Osteoblast (primary cell): Measurements from ENCODE around the gene CA12. TPM values are rescaled to one million over a fixed set of nuclear protein-coding genes. Genes with fewer than 3 reads are reported as not detected.

Experiments
- DNase-seq: peaks from one replicate; pipeline ENCODE4 v3.0.0; 2011; ENCODE audit warnings: low spot score, mixed read lengths; ENCODE audit not compliant: insufficient read length; ENCODE audit errors: missing footprints
- H2AFZ ChIP-seq: 2 replicates; pipeline ENCODE4 v1.6.0; 2011; ENCODE audit warnings: mild to moderate bottlenecking, low read length
- H3K27ac ChIP-seq: 2 replicates; pipeline ENCODE4 v1.5.1; 2011; ENCODE audit warnings: mild to moderate bottlenecking, low read depth, low read length, moderate library complexity
- H3K27me3 ChIP-seq: 2 replicates; pipeline ENCODE4 v1.6.0; 2012; ENCODE audit warnings: mild to moderate bottlenecking, control low read depth, inconsistent platforms, low read length, moderate library complexity; ENCODE audit not compliant: insufficient read depth
- H3K36me3 ChIP-seq: 2 replicates; pipeline ENCODE4 v1.5.1; 2011; ENCODE audit warnings: mild to moderate bottlenecking, low read length, control low read depth, moderate library complexity; ENCODE audit not compliant: insufficient read depth
- H3K4me1 ChIP-seq: 2 replicates; pipeline ENCODE4 v1.5.1; 2011; ENCODE audit warnings: mild to moderate bottlenecking, low read length, control low read depth, moderate library complexity; ENCODE audit not compliant: insufficient read depth
- H3K4me2 ChIP-seq: 2 replicates; pipeline ENCODE4 v1.6.0; 2011; ENCODE audit warnings: mild to moderate bottlenecking, low read length; ENCODE audit not compliant: insufficient read depth
- H3K4me3 ChIP-seq: fragments of 200-600 bp; sonication (generic); 3 replicates; pipeline ENCODE4 v1.5.1; 2012; ENCODE audit warnings: mild to moderate bottlenecking, low read length, inconsistent platforms; ENCODE audit not compliant: insufficient read depth
- H3K79me2 ChIP-seq: 2 replicates; pipeline ENCODE4 v1.6.0; 2012; ENCODE audit warnings: mild to moderate bottlenecking, low read length, control low read depth, inconsistent platforms; ENCODE audit not compliant: insufficient read depth
- H3K9me3 ChIP-seq: 2 replicates; pipeline ENCODE4 v1.5.1; 2011; ENCODE audit warnings: low read depth, low read length, control low read depth
- H4K20me1 ChIP-seq: 2 replicates; pipeline ENCODE4 v1.6.0; 2012; ENCODE audit warnings: mild to moderate bottlenecking, low read length, control low read depth; ENCODE audit not compliant: insufficient read depth
- total RNA-seq: library from RNA; depleted of rRNA; stranded (reverse); fragments of >200 nt; gene quantifications from 2 replicates; pipeline ENCODE4 v1.2.3, GENCODE V29; 2012
- TF ChIP-seq, protein P1 (sequence below): IDR thresholded peaks from 2 replicates; pipeline ENCODE4 v1.5.1; 2011; ENCODE audit warnings: mild to moderate bottlenecking, low read depth, low read length, moderate library complexity; ENCODE audit errors: extremely low read depth

Gene CA12
- total RNA-seq, 1 donor: 107 TPM

DNA sequence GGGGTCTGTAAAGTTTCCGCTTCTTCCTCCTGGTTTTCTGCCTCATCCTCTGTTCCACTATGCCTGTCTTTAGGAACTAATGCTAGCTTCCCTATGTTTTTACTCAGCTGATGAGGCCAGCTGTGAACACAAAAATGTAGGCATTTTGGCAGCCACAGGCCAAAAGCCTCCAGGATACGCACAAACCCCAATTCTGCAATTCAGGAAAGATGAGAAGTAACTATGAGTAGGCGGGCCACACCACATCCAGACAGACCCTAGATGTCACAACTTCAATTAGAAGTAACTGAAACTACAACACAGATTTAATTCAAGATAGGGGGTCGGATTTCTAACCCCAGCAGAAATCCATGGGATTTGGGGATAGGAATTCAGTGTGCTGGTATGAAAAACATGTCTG lies 11.9 kb downstream of the CA12 start:
- Histone ChIP-seq H3K27me3 (no peaks in the 10 kb centered on the region), H3K36me3 (peaks cover 9% of the 10 kb centered on the region), H3K9me3 (no peaks in the 10 kb centered on the region), H3K4me3 (no peak overlapping the region), H2AFZ (no peak overlapping the region), H3K79me2 (peaks cover 32% of the 10 kb centered on the region), H3K4me1 (peaks cover 54% of the 10 kb centered on the region), H3K27ac (peak overlapping the region; percentile 56), H4K20me1 (no peaks in the 10 kb centered on the region), H3K4me2 (peak overlapping the region; percentile 22)
- no peak for DNase-seq
- TF ChIP-seq, protein P1, sequence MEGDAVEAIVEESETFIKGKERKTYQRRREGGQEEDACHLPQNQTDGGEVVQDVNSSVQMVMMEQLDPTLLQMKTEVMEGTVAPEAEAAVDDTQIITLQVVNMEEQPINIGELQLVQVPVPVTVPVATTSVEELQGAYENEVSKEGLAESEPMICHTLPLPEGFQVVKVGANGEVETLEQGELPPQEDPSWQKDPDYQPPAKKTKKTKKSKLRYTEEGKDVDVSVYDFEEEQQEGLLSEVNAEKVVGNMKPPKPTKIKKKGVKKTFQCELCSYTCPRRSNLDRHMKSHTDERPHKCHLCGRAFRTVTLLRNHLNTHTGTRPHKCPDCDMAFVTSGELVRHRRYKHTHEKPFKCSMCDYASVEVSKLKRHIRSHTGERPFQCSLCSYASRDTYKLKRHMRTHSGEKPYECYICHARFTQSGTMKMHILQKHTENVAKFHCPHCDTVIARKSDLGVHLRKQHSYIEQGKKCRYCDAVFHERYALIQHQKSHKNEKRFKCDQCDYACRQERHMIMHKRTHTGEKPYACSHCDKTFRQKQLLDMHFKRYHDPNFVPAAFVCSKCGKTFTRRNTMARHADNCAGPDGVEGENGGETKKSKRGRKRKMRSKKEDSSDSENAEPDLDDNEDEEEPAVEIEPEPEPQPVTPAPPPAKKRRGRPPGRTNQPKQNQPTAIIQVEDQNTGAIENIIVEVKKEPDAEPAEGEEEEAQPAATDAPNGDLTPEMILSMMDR: no peak

DNA sequence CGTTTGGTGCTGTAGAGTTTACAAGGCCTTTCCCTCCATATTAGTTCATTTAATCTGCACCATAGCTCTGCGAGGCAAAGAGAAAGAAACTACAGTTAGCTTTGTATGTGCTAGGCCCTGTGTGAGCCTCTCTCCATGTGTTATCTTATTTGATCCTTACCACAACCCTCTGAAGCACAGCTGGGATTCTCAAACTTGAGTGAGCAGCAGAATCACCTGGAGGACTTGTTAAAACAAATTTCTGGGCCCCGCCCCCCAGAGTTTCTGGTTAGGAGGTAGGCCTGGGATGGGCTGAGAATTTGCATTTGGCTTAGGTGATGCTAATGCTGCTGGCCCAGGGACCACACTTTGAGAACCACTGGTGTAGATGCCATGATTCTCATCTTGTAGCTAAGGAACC lies 12.3 kb downstream of the CA12 start:
- Histone ChIP-seq H3K4me3 (no peak overlapping the region), H3K9me3 (no peaks in the 10 kb centered on the region), H3K36me3 (peaks cover 9% of the 10 kb centered on the region), H3K27me3 (no peaks in the 10 kb centered on the region), H3K27ac (peak overlapping the region; percentile 56), H2AFZ (no peak overlapping the region), H3K4me1 (peaks cover 49% of the 10 kb centered on the region), H3K4me2 (peak overlapping the region; percentile 22), H3K79me2 (peaks cover 33% of the 10 kb centered on the region), H4K20me1 (no peaks in the 10 kb centered on the region)
- TF ChIP-seq, protein P1: no peak
- no peak for DNase-seq

DNA sequence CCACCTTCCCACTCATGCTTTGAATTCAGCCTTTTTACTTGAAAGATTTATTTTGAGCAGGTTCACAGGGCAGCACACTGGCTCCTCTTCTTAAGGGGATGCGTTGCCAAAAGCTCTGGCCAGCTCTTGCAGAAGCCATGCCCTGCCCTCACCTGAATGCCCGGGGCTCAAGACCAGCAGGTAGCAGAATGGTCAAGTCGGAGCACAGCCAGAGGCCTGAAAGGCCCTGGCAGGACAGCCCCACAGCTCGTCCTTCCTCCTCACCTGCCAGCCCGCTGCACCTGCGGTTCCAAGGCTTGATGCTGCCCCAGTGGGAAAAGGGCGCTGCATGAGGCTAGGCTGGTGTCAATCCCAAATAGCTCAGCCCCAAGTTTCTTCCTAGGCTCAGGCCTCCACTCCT lies 13.1 kb downstream of the CA12 start:
- no peaks in the 10 kb centered on the region for H4K20me1 ChIP-seq
- peaks cover 25% of the 10 kb centered on the region for H3K79me2 ChIP-seq
- no peak overlapping the region for H2AFZ ChIP-seq
- H3K27me3 ChIP-seq: no peaks in the 10 kb centered on the region
- peaks cover 41% of the 10 kb centered on the region for H3K4me1 ChIP-seq
- TF ChIP-seq, protein P1: no peak
- H3K9me3 ChIP-seq: no peaks in the 10 kb centered on the region
- no peak overlapping the region for H3K4me2 ChIP-seq
- H3K27ac ChIP-seq: no peak overlapping the region
- no peak for DNase-seq
- peaks cover 9% of the 10 kb centered on the region for H3K36me3 ChIP-seq
- H3K4me3 ChIP-seq: no peak overlapping the region

DNA sequence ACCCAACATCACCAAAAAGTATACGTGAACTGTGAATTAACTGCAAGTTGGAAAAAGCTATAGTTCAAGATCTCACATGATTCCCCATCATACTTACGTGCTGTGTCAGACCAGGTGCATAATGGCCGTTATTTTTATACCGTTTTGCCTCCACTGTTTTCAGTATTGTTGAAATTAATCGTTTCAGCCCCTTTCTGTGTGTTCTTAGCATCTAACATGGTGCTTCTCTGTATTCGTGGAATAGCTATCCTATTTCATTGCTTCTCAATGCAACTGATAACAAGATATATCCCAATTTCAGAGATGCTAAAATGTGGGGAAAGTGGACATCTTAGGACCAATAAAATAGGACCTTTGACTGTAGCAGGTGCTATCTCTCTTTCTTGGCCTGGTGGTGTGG lies 13.7 kb downstream of the CA12 start:
- no peak overlapping the region for H3K27ac ChIP-seq
- no peaks in the 10 kb centered on the region for H4K20me1 ChIP-seq
- no peaks in the 10 kb centered on the region for H3K9me3 ChIP-seq
- H3K4me3 ChIP-seq: no peak overlapping the region
- H3K27me3 ChIP-seq: no peaks in the 10 kb centered on the region
- H3K79me2 ChIP-seq: peaks cover 24% of the 10 kb centered on the region
- TF ChIP-seq, protein P1: no peak
- H3K36me3 ChIP-seq: peaks cover 9% of the 10 kb centered on the region
- H3K4me1 ChIP-seq: peaks cover 35% of the 10 kb centered on the region
- no peak overlapping the region for H3K4me2 ChIP-seq
- H2AFZ ChIP-seq: no peak overlapping the region
- no peak for DNase-seq
